ENCODE measurements around the gene DLG2.

The DLG2 gene

GRCh38 chr11:83970061-83970671 is 1657.0 kb downstream of the DLG2 start:
- TF ChIP-seq CTCF (IDR thresholded peaks at IDR 0.05; ENCODE audit: low read length, missing control alignments), result no peak
- no peak overlapping the region for H3K4me3 ChIP-seq (replicated peaks; ENCODE audit: low read depth, low read length)
- DNase-seq (ENCODE audit: low read depth), result no peak

- DNase-seq (ENCODE audit: low read depth), result no peak
- H3K4me3 ChIP-seq (replicated peaks; ENCODE audit: low read depth, low read length), result no peak overlapping the region
- TF ChIP-seq CTCF (IDR thresholded peaks at IDR 0.05; ENCODE audit: low read length, missing control alignments), result no peak
Measured at GRCh38 chr11:83957038-83957900, 1669.9 kb downstream of the DLG2 start.

GRCh38 chr11:83956119-83956697 is 1670.9 kb downstream of the DLG2 start:
- no peak for DNase-seq (ENCODE audit: low read depth)
- TF ChIP-seq CTCF (IDR thresholded peaks at IDR 0.05; ENCODE audit: low read length, missing control alignments), result no peak
- no peak overlapping the region for H3K4me3 ChIP-seq (replicated peaks; ENCODE audit: low read depth, low read length)

- no peak for TF ChIP-seq CTCF (IDR thresholded peaks at IDR 0.05; ENCODE audit: low read length, missing control alignments)
- no peak overlapping the region for H3K4me3 ChIP-seq (replicated peaks; ENCODE audit: low read depth, low read length)
- DNase-seq (ENCODE audit: low read depth), result no peak
Measured at GRCh38 chr11:83954780-83955179, 1672.4 kb downstream of the DLG2 start.

GRCh38 chr11:83951521-83951920 is 1675.6 kb downstream of the DLG2 start:
- no peak for TF ChIP-seq CTCF (IDR thresholded peaks at IDR 0.05; ENCODE audit: low read length, missing control alignments)
- no peak overlapping the region for H3K4me3 ChIP-seq (replicated peaks; ENCODE audit: low read depth, low read length)
- no peak for DNase-seq (ENCODE audit: low read depth)

- TF ChIP-seq CTCF (IDR thresholded peaks at IDR 0.05; ENCODE audit: low read length, missing control alignments), result no peak
- no peak overlapping the region for H3K4me3 ChIP-seq (replicated peaks; ENCODE audit: low read depth, low read length)
- no peak for DNase-seq (ENCODE audit: low read depth)
Measured at GRCh38 chr11:83948200-83948599, 1678.9 kb downstream of the DLG2 start.
